ENCODE measurements around the gene ARHGAP11B.
"Not testable (repeated sequence)": the region's sequence is repeated elsewhere in the genome, so short reads cannot be mapped to it uniquely, and the experiment has no call there.

ARHGAP11B gene

GRCh38 chr15:30621342-30621741 is 4.6 kb upstream of the ARHGAP11B start:
- H4K20me1 ChIP-seq (ENCODE audit: insufficient read depth, low read length); H3K36me3 ChIP-seq (ENCODE audit: insufficient read depth, low read length); H3K4me3 ChIP-seq (ENCODE audit: low read depth, low read length, poor library complexity, severe bottlenecking); H3K27ac ChIP-seq (ENCODE audit: low read depth, low read length, poor library complexity, severe bottlenecking); BruUV-seq (replicated peaks); POLR2A ChIA-PET; H3K9me3 ChIP-seq (ENCODE audit: low read length); H2AFZ ChIP-seq (ENCODE audit: low read length); CTCF ChIA-PET (ENCODE audit: unreplicated experiment); H3K4me1 ChIP-seq (ENCODE audit: insufficient read depth, low read length, poor library complexity, severe bottlenecking); intact Hi-C loops (cut with micrococcal nuclease; ENCODE audit: unreplicated experiment); H3K9me2 ChIP-seq (ENCODE audit: insufficient read depth, low read length); H3K4me2 ChIP-seq (ENCODE audit: low read length): not testable (repeated sequence)
- H3K79me2 ChIP-seq (ENCODE audit: insufficient read depth, low read depth, low read length): peaks cover 18% of the 10 kb centered on the region; the same call in 1 of the 2 replicates
- peak; percentile 14 for DNase-seq (ENCODE audit: low spot score)

GRCh38 chr15:30626194-30626565 is 252 bp downstream of the ARHGAP11B start:
- intact Hi-C loops (cut with micrococcal nuclease; ENCODE audit: unreplicated experiment); BruUV-seq (replicated peaks); POLR2A ChIA-PET; H3K9me3 ChIP-seq (ENCODE audit: low read length); H3K9me2 ChIP-seq (ENCODE audit: insufficient read depth, low read length); CTCF ChIA-PET (ENCODE audit: unreplicated experiment): not testable (repeated sequence)
- Histone ChIP-seq H3K79me2 (ENCODE audit: insufficient read depth, low read depth, low read length) (peaks cover 64% of the 10 kb centered on the region), H4K20me1 (ENCODE audit: insufficient read depth, low read length) (peaks cover 12% of the 10 kb centered on the region; the same call in 1 of the 2 replicates), H3K4me3 (ENCODE audit: low read depth, low read length, poor library complexity, severe bottlenecking) (peak overlapping the region; percentile 81), H3K36me3 (ENCODE audit: insufficient read depth, low read length) (peaks cover 26% of the 10 kb centered on the region), H3K4me2 (ENCODE audit: low read length) (peak overlapping the region; percentile 76; the same call in 1 of the 2 replicates), H2AFZ (ENCODE audit: low read length) (peak overlapping the region; percentile 19; the same call in 1 of the 2 replicates), H3K4me1 (ENCODE audit: insufficient read depth, low read length, poor library complexity, severe bottlenecking) (peaks cover 16% of the 10 kb centered on the region), H3K27ac (ENCODE audit: low read depth, low read length, poor library complexity, severe bottlenecking) (peak overlapping the region; percentile 91)
- peak; percentile 22 for DNase-seq (ENCODE audit: low spot score)

GRCh38 chr15:30626632-30627031 is 704 bp downstream of the ARHGAP11B start:
- intact Hi-C loops (cut with micrococcal nuclease; ENCODE audit: unreplicated experiment); CTCF ChIA-PET (ENCODE audit: unreplicated experiment); POLR2A ChIA-PET; BruUV-seq (replicated peaks); H3K9me3 ChIP-seq (ENCODE audit: low read length); H3K9me2 ChIP-seq (ENCODE audit: insufficient read depth, low read length): not testable (repeated sequence)
- peak overlapping the region; percentile 91 for H3K27ac ChIP-seq (ENCODE audit: low read depth, low read length, poor library complexity, severe bottlenecking)
- H3K4me2 ChIP-seq (ENCODE audit: low read length): peak overlapping the region; percentile 76
- peak overlapping the region; percentile 81 for H3K4me3 ChIP-seq (ENCODE audit: low read depth, low read length, poor library complexity, severe bottlenecking)
- peaks cover 68% of the 10 kb centered on the region for H3K79me2 ChIP-seq (ENCODE audit: insufficient read depth, low read depth, low read length)
- H2AFZ ChIP-seq (ENCODE audit: low read length): 0 out of 2 replicates have a peak overlapping the region, but pooled peaks have one; percentile 19
- peaks cover 16% of the 10 kb centered on the region for H3K4me1 ChIP-seq (ENCODE audit: insufficient read depth, low read length, poor library complexity, severe bottlenecking)
- peaks cover 30% of the 10 kb centered on the region for H3K36me3 ChIP-seq (ENCODE audit: insufficient read depth, low read length)
- H4K20me1 ChIP-seq (ENCODE audit: insufficient read depth, low read length): peaks cover 12% of the 10 kb centered on the region; the same call in 1 of the 2 replicates
- DNase-seq (ENCODE audit: low spot score): peak; percentile 11

GRCh38 chr15:30650012-30650929 is 24.3 kb downstream of the ARHGAP11B start:
- H3K9me3 ChIP-seq (ENCODE audit: low read length): no peaks in the 10 kb centered on the region
- no peaks in the 10 kb centered on the region for H4K20me1 ChIP-seq (ENCODE audit: insufficient read depth, low read length)
- H3K79me2 ChIP-seq (ENCODE audit: insufficient read depth, low read depth, low read length): peaks cover 29% of the 10 kb centered on the region
- H3K4me1 ChIP-seq (ENCODE audit: insufficient read depth, low read length, poor library complexity, severe bottlenecking): peaks cover 15% of the 10 kb centered on the region
- H3K4me2 ChIP-seq (ENCODE audit: low read length): peak overlapping the region; percentile 33
- H3K4me3 ChIP-seq (ENCODE audit: low read depth, low read length, poor library complexity, severe bottlenecking): no peak overlapping the region
- H3K9me2 ChIP-seq (ENCODE audit: insufficient read depth, low read length): no peaks in the 10 kb centered on the region
- BruUV-seq (replicated peaks): no TSS peak
- no peak overlapping the region for H2AFZ ChIP-seq (ENCODE audit: low read length)
- intact Hi-C loops (cut with micrococcal nuclease; ENCODE audit: unreplicated experiment): no loop called here
- TF ChIP-seq EZH2phosphoT487 (IDR thresholded peaks at IDR 0.05; ENCODE audit: borderline replicate concordance, low read depth, low read length) (no peak), CTCF (conservative IDR thresholded peaks at IDR 0.05; ENCODE audit: low read length) (no peak)
- ChIA-PET CTCF (ENCODE audit: unreplicated experiment) (no interaction called here), POLR2A (no interaction called here)
- no peak overlapping the region for H3K27ac ChIP-seq (ENCODE audit: low read depth, low read length, poor library complexity, severe bottlenecking)
- H3K36me3 ChIP-seq (ENCODE audit: insufficient read depth, low read length): peaks cover 84% of the 10 kb centered on the region
- peak; percentile 6 for DNase-seq (ENCODE audit: low spot score)

Measured in OCI-LY7 (cell line).